ENCODE data around the gene PLA2G1B.

PLA2G1B gene

GRCh38 chr12:120358412-120359100 lies 31.0 kb upstream of the PLA2G1B start:
- H3K4me2 ChIP-seq (ENCODE audit: low read depth, low read length, poor library complexity, severe bottlenecking): no peak overlapping the region
- H2AFZ ChIP-seq (ENCODE audit: low read length): no peak overlapping the region
- H3K4me1 ChIP-seq (ENCODE audit: insufficient read depth, low read length, poor library complexity, severe bottlenecking): no peaks in the 10 kb centered on the region
- no peaks in the 10 kb centered on the region for H3F3A ChIP-seq (ENCODE audit: low read depth)
- no peaks in the 10 kb centered on the region for H3K36me3 ChIP-seq (ENCODE audit: insufficient read depth, low read length)
- no peak for TF ChIP-seq EZH2phosphoT487 (IDR thresholded peaks at IDR 0.05; ENCODE audit: borderline replicate concordance)
- TF ChIP-seq, protein P1, sequence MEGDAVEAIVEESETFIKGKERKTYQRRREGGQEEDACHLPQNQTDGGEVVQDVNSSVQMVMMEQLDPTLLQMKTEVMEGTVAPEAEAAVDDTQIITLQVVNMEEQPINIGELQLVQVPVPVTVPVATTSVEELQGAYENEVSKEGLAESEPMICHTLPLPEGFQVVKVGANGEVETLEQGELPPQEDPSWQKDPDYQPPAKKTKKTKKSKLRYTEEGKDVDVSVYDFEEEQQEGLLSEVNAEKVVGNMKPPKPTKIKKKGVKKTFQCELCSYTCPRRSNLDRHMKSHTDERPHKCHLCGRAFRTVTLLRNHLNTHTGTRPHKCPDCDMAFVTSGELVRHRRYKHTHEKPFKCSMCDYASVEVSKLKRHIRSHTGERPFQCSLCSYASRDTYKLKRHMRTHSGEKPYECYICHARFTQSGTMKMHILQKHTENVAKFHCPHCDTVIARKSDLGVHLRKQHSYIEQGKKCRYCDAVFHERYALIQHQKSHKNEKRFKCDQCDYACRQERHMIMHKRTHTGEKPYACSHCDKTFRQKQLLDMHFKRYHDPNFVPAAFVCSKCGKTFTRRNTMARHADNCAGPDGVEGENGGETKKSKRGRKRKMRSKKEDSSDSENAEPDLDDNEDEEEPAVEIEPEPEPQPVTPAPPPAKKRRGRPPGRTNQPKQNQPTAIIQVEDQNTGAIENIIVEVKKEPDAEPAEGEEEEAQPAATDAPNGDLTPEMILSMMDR (conservative IDR thresholded peaks at IDR 0.05; ENCODE audit: low read length): peak; percentile 20; the same call in 1 of the 2 replicates
- no peaks in the 10 kb centered on the region for H3K9me2 ChIP-seq (replicated peaks; ENCODE audit: low read depth, low read length)
- no peaks in the 10 kb centered on the region for H4K20me1 ChIP-seq (ENCODE audit: insufficient read depth, low read length, poor library complexity, severe bottlenecking)
- no peak overlapping the region for H3K4me3 ChIP-seq (ENCODE audit: low read length, poor library complexity, severe bottlenecking)
- no peak overlapping the region for H3K9ac ChIP-seq (ENCODE audit: low read depth, low read length, poor library complexity, severe bottlenecking)
- no peaks in the 10 kb centered on the region for H3K79me2 ChIP-seq (ENCODE audit: insufficient read depth, low read length)
- H3K27me3 ChIP-seq (ENCODE audit: insufficient read depth, low read length, poor library complexity, severe bottlenecking): no peaks in the 10 kb centered on the region
- H3K9me3 ChIP-seq (ENCODE audit: insufficient read depth, low read depth, low read length): no peaks in the 10 kb centered on the region

GRCh38 chr12:120357104-120357503 lies 29.5 kb upstream of the PLA2G1B start:
- Histone ChIP-seq H2AFZ (ENCODE audit: low read length) (no peak overlapping the region), H3K4me3 (ENCODE audit: low read length, poor library complexity, severe bottlenecking) (no peak overlapping the region), H3K9me2 (replicated peaks; ENCODE audit: low read depth, low read length) (no peaks in the 10 kb centered on the region), H3K36me3 (ENCODE audit: insufficient read depth, low read length) (no peaks in the 10 kb centered on the region), H3K79me2 (ENCODE audit: insufficient read depth, low read length) (no peaks in the 10 kb centered on the region), H3K4me2 (ENCODE audit: low read depth, low read length, poor library complexity, severe bottlenecking) (no peak overlapping the region), H3F3A (ENCODE audit: low read depth) (no peaks in the 10 kb centered on the region), H3K4me1 (ENCODE audit: insufficient read depth, low read length, poor library complexity, severe bottlenecking) (no peaks in the 10 kb centered on the region), H3K9ac (ENCODE audit: low read depth, low read length, poor library complexity, severe bottlenecking) (no peak overlapping the region), H3K27me3 (ENCODE audit: insufficient read depth, low read length, poor library complexity, severe bottlenecking) (no peaks in the 10 kb centered on the region), H3K9me3 (ENCODE audit: insufficient read depth, low read depth, low read length) (no peaks in the 10 kb centered on the region), H4K20me1 (ENCODE audit: insufficient read depth, low read length, poor library complexity, severe bottlenecking) (no peaks in the 10 kb centered on the region)
- TF ChIP-seq, protein P1 (conservative IDR thresholded peaks at IDR 0.05; ENCODE audit: low read length): no peak
- TF ChIP-seq EZH2phosphoT487 (IDR thresholded peaks at IDR 0.05; ENCODE audit: borderline replicate concordance): no peak

DNA sequence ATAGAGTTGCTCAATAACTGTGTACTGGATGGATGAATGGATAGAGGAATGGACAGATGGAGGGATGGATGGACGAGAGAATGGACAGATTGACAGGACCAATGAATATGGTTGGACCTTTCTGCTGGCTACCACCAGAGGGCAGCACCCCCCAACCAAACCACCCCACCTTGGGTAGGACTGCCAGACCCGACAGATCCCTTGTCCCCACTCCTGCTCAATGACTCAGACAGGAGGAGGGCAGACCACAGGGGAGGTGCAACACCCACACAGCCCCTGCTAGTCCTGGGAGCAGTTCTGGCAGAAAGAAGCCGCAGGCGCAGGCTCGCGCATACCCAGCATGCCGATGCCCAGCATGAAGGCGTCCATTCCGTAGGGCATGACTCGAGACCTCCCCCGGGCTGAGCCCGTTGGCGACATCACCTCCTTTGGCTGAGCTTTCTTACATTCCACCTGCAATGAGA lies 29.0 kb upstream of the PLA2G1B start:
- Histone ChIP-seq H3K9me3 (ENCODE audit: insufficient read depth, low read depth, low read length) (no peaks in the 10 kb centered on the region), H3F3A (ENCODE audit: low read depth) (no peaks in the 10 kb centered on the region), H3K4me1 (ENCODE audit: insufficient read depth, low read length, poor library complexity, severe bottlenecking) (no peaks in the 10 kb centered on the region), H2AFZ (ENCODE audit: low read length) (no peak overlapping the region), H3K79me2 (ENCODE audit: insufficient read depth, low read length) (no peaks in the 10 kb centered on the region), H4K20me1 (ENCODE audit: insufficient read depth, low read length, poor library complexity, severe bottlenecking) (no peaks in the 10 kb centered on the region), H3K4me2 (ENCODE audit: low read depth, low read length, poor library complexity, severe bottlenecking) (no peak overlapping the region), H3K36me3 (ENCODE audit: insufficient read depth, low read length) (no peaks in the 10 kb centered on the region), H3K9ac (ENCODE audit: low read depth, low read length, poor library complexity, severe bottlenecking) (no peak overlapping the region), H3K4me3 (ENCODE audit: low read length, poor library complexity, severe bottlenecking) (no peak overlapping the region), H3K9me2 (replicated peaks; ENCODE audit: low read depth, low read length) (no peaks in the 10 kb centered on the region), H3K27me3 (ENCODE audit: insufficient read depth, low read length, poor library complexity, severe bottlenecking) (no peaks in the 10 kb centered on the region)
- no peak for TF ChIP-seq EZH2phosphoT487 (IDR thresholded peaks at IDR 0.05; ENCODE audit: borderline replicate concordance)
- TF ChIP-seq, protein P1 (conservative IDR thresholded peaks at IDR 0.05; ENCODE audit: low read length): peak; percentile 91

Measured in Loucy (cell line).